GM21825 (cell line): ENCODE measurements around the gene RTP3.
A peak's percentile ranks its signal among the peaks of the same experiment; 100 is the strongest.
"Not testable (repeated sequence)": the region's sequence is repeated elsewhere in the genome, so short reads cannot be mapped to it uniquely, and the experiment has no call there.

Source experiments
- ATAC-seq: cut with Tn5 transposase; IDR thresholded peaks from one replicate; pipeline ENCODE4 v1.9.1; 2021; ENCODE audit warnings: mild to moderate bottlenecking, moderate library complexity; ENCODE audit not compliant: unreplicated experiment

The RTP3 gene

DNA sequence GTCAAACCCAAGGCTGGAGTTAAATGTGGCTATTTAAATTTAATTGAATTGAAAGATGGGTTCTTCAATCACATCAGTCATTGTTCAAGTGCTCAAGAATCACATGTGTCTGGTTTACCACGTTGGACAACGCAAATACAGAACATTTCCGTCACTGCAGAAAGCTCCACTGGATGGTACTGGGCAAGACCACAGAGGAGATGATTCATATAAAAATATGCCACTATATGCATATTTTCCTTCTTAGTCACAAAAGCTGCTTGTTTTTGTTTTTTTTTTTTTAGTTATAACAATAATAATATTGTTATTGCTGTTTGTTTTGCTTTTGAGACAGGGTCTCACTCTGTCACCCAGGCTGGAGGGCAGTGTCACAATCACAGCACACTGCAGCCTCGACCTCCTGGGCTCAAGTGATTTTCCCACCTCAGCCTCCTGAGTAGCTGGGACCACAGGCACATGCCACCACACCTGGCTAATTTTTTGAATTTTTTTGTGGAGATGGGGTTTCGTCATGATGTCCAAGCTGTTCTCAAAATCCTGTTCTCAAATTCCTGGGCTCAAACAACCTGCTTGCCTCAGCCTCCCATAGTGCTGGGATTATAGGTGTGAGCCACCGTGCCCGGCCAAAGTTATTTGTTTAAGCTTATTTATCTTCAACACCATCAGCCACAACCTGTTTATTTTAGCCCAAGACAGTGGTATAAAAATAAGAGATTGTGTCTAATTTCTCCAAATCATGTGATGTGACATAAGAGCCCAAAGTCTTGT is 19.4 kb downstream of the RTP3 start:
- ATAC-seq, result no peak

DNA sequence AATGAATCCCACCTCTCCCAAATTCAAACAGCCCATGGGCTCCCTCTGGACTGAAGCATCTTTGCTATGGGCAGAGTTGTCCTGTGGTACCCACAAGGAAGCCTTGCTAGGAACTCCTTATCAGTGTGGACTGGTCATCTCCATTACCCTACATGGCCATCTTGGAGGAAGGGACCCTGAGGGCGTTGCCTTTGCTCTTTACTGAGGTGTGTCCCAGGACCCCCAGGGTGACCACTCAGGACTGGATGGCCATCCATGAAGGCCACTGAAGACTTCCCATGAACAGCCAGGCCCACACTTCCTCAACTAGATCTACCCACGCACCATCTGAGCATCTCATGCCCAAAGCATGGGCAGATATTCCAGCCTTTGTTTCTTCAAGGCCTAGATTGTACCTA is 20.0 kb downstream of the RTP3 start:
- no peak for ATAC-seq

DNA sequence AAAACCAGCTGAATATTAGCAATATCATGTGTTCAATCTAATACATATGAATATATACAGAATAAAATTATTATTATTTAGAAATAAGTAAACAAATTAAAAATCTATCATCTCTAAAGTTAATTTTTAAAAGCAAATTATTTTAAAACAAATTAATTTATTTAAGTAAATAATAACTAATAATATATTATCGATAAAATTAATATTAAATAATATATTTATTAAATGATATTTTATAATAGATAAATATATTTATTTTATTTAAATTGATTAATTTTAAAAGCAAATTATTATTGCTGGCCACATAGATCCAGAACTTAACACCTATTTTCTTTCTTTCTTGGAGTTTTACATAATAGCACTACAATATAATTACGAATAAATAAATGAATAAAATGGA is 22.2 kb downstream of the RTP3 start:
- no peak for ATAC-seq

DNA sequence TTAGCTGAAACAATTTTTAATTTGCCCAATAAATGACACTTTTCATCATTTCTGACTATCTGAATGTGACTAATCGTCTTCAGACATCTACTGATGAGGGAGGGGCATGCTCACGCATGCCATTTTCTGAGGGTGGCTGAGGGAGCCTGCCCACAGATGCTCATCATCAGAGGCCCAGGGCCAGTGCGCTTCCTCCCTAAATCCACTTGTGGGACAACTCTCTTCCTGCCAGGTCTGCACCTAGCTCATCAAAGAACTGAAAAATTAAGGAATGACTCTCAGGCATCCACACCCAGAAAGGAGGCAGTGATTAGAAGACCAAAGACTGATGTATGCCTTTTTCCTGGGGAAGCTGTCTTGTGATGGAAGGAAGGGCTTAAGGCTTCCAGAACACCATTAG is 22.8 kb downstream of the RTP3 start:
- no peak for ATAC-seq

DNA sequence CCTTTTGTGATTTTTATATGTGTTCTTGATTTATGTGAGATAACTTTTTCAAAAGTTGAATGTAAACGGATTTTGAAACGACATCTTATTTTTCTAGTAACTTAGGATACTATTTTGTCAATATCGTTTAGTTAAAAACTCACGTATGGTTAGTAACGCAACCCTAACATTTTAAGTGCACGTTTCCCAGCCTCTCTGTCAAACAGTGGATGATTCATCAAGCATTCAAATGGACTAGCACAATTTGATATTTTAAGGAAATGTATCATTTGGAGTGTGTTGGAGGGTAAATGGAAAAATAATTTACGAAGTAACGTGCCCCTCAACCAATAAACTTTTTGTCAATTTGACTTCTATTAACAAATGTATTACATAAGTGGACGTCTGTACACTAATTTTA is 23.3 kb downstream of the RTP3 start:
- ATAC-seq, result no peak

DNA sequence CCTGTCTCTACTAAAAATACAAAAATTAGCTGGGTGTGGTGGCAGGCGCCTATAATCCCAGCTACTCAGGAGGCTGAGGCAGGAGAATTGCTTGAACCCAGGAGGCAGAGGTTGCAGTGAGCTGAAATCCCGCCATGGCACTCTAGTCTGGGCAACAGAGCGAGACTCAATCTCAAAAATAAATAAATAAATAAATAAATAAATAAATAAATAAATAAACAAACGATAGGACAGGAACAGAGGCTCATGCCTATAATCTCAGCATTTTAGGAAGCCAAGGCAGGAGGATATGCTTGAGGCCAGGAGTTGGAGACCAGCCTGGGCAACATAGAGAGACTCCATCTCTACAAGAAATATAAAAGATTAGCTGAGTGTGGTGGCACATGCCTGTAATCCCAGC is 24.4 kb downstream of the RTP3 start:
- ATAC-seq, result not testable (repeated sequence)

DNA sequence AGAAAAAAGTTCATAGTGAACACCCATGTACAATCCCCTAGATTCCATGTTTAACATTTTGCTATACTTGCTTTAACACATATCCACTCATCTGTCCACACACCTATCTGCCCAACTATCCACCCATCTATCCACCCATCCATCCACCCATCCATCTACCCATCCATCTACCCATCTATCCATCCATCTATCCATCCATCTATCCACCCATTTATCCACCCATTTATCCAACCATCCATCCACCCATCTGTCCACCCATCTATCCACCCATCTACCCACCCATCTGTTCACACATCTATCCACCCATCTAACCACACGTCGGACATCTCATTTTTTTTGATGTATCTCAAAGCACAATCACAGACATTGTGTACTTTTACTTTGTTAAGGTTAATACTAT is 25.8 kb downstream of the RTP3 start:
- no peak for ATAC-seq

DNA sequence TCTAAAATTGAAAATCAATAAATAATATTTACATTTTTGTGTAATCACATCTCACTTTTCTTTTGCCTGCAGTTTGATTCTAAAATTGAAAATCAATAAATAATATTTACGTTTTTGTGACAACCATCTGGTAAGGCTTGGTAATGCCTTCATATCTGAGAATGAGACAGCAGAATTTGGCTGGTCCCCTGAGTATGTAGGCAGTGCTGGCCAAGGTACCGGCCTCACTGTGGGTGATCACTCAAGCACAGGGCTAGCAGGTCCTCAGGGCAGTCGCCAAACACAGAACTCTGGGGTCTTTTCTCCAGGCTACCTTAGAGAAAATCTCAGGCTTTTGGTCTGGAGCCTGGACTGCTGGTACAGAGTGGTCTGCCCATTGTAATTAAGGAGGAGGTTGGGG is 26.2 kb downstream of the RTP3 start:
- ATAC-seq, result no peak

DNA sequence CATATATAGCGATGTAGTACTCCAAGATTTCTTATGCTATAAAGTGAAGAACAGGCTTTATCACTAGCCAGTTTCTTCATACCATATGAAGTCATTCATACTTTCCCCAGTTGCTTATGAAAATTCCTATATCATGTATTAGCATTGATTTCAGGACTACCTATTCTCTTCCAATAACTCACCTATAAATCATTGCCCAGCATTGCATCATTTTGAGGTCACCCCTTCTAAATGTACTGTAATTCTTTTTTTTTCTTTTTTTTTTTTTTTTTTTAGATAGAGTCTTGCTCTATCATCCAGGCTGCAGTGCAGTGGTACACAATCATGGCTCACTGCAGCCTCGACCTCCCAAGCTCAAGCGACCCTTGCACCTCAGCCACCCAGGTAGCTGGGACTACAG is 27.1 kb downstream of the RTP3 start:
- ATAC-seq, result no peak

DNA sequence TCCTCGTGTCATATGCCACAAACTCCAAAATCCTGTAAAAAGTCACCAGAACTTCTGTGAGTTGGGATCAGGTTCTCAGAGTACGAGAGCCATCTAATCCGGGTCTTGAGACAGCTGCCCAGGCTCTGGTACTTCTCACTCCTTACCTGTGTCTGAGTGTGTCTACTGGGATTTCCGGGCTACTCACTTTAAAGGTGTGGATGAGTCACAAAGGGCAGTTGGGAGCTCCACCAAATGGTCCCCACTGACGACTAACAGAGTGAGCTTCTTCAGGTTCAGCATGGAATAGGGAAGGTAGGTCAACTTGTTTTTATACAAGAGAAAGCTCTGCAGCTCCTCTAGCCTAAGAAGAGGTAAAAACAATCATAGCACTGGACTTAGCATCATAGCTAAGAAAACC is 29.5 kb downstream of the RTP3 start:
- ATAC-seq, result no peak

DNA sequence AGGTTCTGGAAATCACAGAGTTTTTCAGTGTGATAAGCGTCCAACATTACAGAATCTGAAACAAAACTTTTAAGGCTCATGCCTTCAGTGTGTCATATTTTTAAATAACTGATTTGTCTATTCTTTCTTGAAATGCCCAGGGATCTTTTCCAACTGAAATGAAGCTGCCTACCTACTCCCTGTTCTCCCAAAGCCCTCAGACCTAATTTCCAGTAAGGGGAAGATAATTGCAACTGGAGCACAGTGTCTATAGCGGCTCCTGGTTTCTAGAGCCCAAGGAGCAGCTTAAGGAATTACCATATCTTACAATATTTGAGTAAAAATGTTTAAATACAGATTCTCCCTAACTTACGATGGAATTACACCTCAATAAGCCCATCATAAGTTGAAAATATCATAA is 35.3 kb downstream of the RTP3 start:
- no peak for ATAC-seq

DNA sequence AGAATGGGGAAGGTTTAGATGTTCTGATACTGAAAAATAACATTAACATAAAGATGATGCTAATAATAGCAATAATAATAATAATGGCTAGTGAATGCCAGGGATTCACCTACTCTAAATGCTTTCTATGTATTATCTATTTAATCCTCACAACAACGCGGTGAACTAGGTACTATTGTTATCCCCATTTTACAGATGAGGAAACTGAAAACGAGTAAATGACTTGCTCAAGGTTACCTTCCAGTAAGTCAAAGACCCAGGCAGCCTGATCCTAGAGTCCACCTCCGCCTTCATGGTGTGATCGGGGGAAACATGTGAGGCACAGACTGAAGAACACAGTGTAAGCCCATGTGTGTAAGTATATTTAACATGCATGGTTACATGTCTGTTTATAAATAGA is 38.0 kb downstream of the RTP3 start:
- ATAC-seq, result no peak

DNA sequence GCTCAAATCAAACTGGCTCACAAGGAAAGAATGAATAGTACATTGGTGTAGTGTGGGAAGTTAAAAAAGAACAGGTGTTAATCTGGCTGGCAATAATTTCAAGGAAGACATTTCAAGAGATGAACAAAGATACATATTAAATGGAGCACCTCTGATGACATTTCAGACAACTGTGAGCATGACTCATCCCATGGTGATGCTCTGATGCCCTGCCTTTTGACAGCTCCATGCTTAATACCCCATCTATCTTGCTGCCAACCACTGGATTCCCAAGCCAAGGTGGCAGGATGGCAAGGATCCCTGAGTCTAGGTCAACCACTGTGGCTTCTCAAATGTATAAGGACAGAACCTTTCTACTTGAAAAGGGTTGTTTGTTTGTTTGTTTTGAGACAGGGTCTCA is 39.0 kb downstream of the RTP3 start:
- no peak for ATAC-seq

DNA sequence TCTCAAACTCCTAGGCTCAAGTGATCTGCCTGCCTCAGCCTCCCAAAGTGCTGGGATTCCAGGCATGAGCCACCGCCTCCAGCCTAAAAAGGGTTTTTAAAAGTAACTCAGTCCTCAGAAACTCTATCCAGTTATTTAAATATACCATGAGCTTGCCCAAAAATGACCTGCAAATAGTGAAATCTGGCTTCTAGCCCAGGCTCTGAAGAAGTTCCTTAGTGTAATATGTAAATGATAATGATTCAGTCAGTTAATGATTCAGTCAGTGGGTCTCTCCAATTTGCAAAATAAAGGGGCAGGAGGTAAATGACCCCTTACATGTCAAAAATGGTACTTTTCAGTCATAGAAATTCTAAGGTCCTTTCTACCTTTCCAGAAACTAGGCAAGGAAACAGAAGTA is 39.5 kb downstream of the RTP3 start:
- ATAC-seq, result no peak

DNA sequence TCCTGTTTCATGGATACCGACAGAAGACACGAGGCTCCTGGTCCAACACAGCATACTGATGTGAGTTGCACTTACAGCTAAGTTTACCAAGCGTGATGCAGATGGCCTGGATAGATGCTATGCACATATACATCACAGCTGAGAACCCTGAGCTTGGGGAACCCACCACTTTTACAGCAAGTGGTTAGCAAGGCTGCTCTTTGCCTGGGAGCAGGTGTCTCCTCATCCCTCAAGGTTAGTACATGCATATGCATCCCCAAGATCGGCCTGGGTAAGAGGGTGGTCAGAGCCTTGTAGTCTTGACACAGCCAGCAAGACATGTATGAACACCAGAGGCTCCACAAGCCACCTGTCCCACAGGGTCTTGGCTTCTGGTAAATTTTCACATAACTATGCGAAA is 40.0 kb downstream of the RTP3 start:
- no peak for ATAC-seq

DNA sequence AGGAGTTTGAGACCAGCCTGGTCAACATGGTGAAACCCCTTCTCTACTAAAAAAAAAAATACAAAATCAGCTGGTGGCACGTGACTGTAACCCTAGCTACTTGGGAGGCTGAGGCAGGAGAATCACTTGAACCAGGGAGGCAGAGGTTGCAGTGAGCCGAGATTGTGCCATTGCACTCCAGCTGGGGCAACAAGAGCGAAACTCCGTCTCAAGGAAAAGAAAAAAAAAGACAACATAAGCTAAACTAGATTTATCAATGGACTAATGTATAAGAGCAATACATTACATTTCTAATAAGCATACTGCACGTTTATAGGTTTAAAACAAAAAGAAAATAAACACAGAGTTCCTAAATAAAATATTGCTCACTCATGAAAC is 40.6 kb downstream of the RTP3 start:
- ATAC-seq, result not testable (repeated sequence)

DNA sequence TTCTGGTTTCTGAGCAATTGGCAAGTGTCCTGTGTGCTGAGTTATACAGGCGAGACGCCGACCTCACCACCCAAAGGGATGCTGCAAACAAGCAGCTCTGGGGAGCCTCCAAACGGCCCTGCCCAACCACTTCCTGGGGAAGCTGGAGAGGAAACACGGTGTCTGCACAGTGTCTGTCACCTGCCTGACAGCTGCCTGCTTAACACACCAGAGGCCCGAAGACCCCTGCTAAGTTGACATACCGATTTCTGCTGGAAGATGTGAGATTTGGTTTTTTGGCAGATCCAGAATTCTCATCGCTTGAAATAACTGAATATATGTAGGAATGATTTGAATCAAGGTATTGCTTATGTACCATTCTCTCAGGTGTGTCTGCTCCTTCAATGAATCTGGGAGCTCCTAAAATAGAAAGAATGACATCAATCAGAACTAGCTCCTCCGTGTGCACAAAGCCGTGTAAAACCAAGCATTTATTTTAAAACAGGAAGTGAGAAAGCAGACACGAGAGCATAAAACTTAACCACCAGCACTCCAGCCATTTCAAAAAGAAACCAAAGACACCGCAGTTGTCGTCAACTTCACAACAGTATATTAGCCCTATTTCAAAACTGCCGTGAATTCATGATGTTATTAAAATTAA is 41.1 kb downstream of the RTP3 start:
- peak; percentile 75 for ATAC-seq

DNA sequence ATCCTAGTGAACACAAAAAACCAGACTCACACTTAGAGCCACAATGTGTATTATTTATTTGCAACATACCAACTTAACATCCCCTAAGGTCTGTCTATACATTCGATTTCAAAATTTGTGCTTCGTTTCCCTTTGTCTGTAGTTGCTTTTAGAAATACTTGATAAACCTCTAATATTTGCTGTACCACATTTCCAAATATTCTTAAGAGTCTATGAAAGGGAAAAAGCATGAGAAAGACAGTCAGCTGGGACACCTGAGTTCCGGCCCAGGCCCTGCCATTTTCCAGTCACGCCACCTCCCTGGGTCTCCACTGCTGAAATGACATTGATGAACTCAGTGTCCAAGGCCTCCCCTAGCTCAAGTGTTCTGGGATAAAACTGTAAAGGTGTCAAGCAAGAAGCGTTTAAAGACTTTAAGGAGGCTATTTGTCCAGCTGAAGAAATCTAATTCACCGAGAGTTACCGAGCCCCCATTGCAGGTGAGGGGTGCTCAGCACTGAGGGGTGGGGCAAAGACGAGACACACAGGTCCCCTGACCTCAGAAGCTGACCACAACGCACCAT is 41.7 kb downstream of the RTP3 start:
- ATAC-seq, result no peak

DNA sequence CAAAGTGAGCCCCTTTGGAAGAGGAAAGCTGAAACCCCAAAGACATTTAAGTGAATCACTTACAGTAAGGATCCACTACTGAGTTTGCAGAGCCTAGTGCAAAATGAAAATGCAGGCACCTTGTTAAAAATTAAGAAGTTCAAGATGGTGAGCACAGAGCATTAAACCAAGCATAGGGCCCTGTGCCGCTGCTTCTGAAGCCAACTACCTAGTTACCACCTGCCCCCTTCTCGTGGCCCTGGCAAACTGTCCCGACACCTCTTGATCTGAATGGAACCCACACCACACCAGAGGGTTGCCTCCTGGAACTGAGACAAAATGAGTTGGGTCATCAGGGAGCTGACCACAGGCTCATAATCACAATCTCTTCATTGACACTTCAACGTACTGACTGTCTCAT is 42.8 kb downstream of the RTP3 start:
- ATAC-seq, result no peak

DNA sequence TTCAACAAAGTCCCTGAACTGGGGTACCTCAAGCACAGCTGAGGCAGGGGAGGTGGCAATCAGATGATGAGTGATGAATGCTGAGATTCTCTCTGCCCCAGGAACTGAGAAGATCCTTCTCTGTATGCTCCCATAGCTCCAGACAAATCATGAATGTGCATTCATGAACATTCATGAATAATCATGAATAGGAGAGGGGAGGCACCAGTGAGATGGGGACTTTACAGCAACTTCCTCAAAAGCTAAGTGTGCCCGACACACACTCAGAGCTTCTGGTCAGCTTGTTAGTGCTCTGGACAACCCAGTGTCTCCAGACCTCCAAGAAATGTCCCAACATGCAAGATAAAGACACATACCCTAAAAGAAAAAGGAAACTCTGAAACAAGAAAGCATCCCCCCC is 44.1 kb downstream of the RTP3 start:
- ATAC-seq, result no peak

DNA sequence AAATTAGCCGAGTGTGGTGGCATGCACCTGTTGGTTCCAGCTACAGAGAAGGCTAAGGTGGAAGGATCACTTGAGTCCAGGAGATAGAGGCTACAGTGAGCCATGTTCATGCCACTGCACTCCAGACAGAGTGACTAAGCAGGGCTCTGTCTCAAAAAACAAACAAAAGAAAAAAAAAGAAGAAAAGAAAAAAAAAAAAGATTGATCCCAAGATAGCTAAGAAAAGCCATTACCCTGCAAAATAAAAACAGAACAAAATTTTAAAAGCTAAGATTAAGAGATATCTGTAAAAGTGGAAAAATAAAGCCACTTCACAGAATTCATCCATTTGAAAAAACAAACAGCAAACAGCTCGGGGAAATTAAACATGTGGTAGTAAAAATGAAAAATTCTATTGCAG is 44.6 kb downstream of the RTP3 start:
- ATAC-seq, result no peak

DNA sequence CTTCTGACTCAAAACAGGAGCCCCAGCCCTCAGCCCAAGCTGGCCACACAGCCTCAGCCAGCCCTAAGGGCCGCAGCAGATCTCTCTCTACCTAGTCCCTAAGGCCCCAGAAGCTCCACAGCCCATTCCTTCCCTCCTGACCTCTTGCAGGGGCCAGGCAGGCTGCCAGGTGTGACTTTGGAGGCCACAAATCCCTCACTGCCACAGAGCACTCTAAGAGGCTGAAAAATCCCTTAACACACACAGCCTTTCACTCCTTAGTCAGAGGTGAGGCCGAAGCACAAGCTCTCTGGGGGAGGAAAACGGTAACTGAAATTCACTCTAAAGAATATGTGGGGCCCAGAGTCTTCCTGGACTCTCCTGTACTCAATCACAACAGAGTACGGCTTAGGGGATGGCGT is 45.0 kb downstream of the RTP3 start:
- no peak for ATAC-seq
